Stimulated activated CD4-positive, alpha-beta T cell treated with anti-CD3 and anti-CD28 coated beads, Interleukin-15, amount 100 ng/mL, for 48 hours (primary cell): ENCODE data around the gene SPATA22.
"Not testable (repeated sequence)": the region's sequence is repeated elsewhere in the genome, so short reads cannot be mapped to it uniquely, and the experiment has no call there.

ENCODE experiments used
- DNase-seq, 2 donors: peaks; one replicate each; pipeline ENCODE4 v3.0.0-alpha.2; 2020; ENCODE audit warnings: low read depth in 2 of 2

Gene SPATA22

GRCh38 chr17:3471599-3471998 lies at the start of gene SPATA22:
TSS of gene SPATA22 (minus strand) at chr17:3471819. CDS start at chr17:3469325, 2,494 bp downstream.
- DNase-seq: no peak

GRCh38 chr17:3519472-3519871 lies 47.9 kb upstream of the SPATA22 start:
- not testable (repeated sequence) for DNase-seq

GRCh38 chr17:3514873-3515272 lies 43.3 kb upstream of the SPATA22 start:
- no peak for DNase-seq

- not testable (repeated sequence) for DNase-seq
These were observed 42.5 kb upstream of the SPATA22 start for GRCh38 chr17:3514167-3514566.

GRCh38 chr17:3513305-3514035 lies 41.9 kb upstream of the SPATA22 start:
- no peak for DNase-seq

GRCh38 chr17:3512505-3513171 lies 41.0 kb upstream of the SPATA22 start:
- DNase-seq: no peak

GRCh38 chr17:3511852-3512504 lies 40.4 kb upstream of the SPATA22 start:
- DNase-seq: no peak

- no peak for DNase-seq
These were observed 38.5 kb upstream of the SPATA22 start for GRCh38 chr17:3510090-3510489.

GRCh38 chr17:3507869-3508268 lies 36.2 kb upstream of the SPATA22 start:
- DNase-seq: no peak

GRCh38 chr17:3507071-3507470 lies 35.5 kb upstream of the SPATA22 start:
- no peak for DNase-seq

- no peak for DNase-seq
These were observed 34.4 kb upstream of the SPATA22 start for GRCh38 chr17:3506054-3506453.

GRCh38 chr17:3505008-3505407 lies 33.4 kb upstream of the SPATA22 start:
- no peak for DNase-seq

GRCh38 chr17:3503285-3503684 lies 31.7 kb upstream of the SPATA22 start:
- DNase-seq: no peak

- no peak for DNase-seq
These were observed 30.8 kb upstream of the SPATA22 start for GRCh38 chr17:3502466-3502865.

- no peak for DNase-seq
These were observed 29.7 kb upstream of the SPATA22 start for GRCh38 chr17:3501344-3501743.

- no peak for DNase-seq
These were observed 25.5 kb upstream of the SPATA22 start for GRCh38 chr17:3497101-3497500.

GRCh38 chr17:3485481-3486068 lies 14.0 kb upstream of the SPATA22 start:
- DNase-seq: no peak

- no peak for DNase-seq
These were observed 11.2 kb upstream of the SPATA22 start for GRCh38 chr17:3482852-3483251.

- DNase-seq: no peak
These were observed 8.4 kb upstream of the SPATA22 start for GRCh38 chr17:3479988-3480387.

GRCh38 chr17:3475812-3476610 lies 4.4 kb upstream of the SPATA22 start, which contains the start of gene ASPA:
TSS of gene ASPA (plus strand) at chr17:3475997. CDS start at chr17:3476160, 163 bp downstream.
- no peak for DNase-seq

GRCh38 chr17:3475251-3475685 lies 3.6 kb upstream of the SPATA22 start:
- no peak for DNase-seq
